Smooth muscle cell (in vitro differentiated cells): Measurements from ENCODE around the gene ADRM1. TPM values are rescaled to one million over a fixed set of nuclear protein-coding genes. Genes with fewer than 3 reads are reported as not detected.

ENCODE experiments used
- DNase-seq: peaks from one replicate; lab custom pipeline; 2025; ENCODE audit not compliant: unreplicated experiment; lab: John Stamatoyannopoulos, UW
- H2AFZ ChIP-seq: fragments of 200-600 bp; sonication (generic); 2 replicates; pipeline ENCODE4 v1.6.0; 2016; ENCODE audit warnings: antibody characterized with exemption, low read depth, mild to moderate bottlenecking
- H3F3A ChIP-seq: fragments of 200-600 bp; sonication (generic); 2 replicates; pipeline ENCODE4 v1.6.0; 2017; ENCODE audit warnings: antibody characterized with exemption, low read depth
- H3K27ac ChIP-seq: fragments of 200-600 bp; sonication (generic); 2 replicates; pipeline ENCODE4 v1.5.1; 2016; ENCODE audit warnings: low read depth, mild to moderate bottlenecking
- H3K27me3 ChIP-seq: fragments of 200-600 bp; sonication (generic); 2 replicates; pipeline ENCODE4 v1.6.1; 2016; ENCODE audit warnings: low read depth, mild to moderate bottlenecking
- H3K36me3 ChIP-seq: fragments of 200-600 bp; sonication (generic); 2 replicates; pipeline ENCODE4 v1.5.1; 2016; ENCODE audit warnings: low read depth
- H3K4me1 ChIP-seq: fragments of 200-600 bp; sonication (generic); 2 replicates; pipeline ENCODE4 v1.5.1; 2016; ENCODE audit warnings: low read depth
- H3K4me2 ChIP-seq: fragments of 200-600 bp; sonication (generic); 2 replicates; pipeline ENCODE4 v1.6.0; 2016; ENCODE audit warnings: mild to moderate bottlenecking
- H3K4me3 ChIP-seq: fragments of 200-600 bp; sonication (generic); 2 replicates; pipeline ENCODE4 v1.5.1; 2016; ENCODE audit warnings: mild to moderate bottlenecking
- H3K79me2 ChIP-seq: fragments of 200-600 bp; sonication (generic); 2 replicates; pipeline ENCODE4 v1.6.0; 2016; ENCODE audit warnings: low read depth, mild to moderate bottlenecking
- H3K9ac ChIP-seq: fragments of 200-600 bp; sonication (generic); 2 replicates; pipeline ENCODE4 v1.6.0; 2016; ENCODE audit warnings: low read depth
- H3K9me3 ChIP-seq: fragments of 200-600 bp; sonication (generic); replicated peaks from 2 replicates; pipeline ENCODE4 v1.5.1; 2016; ENCODE audit warnings: low read depth
- H4K20me1 ChIP-seq: fragments of 200-600 bp; sonication (generic); 2 replicates; pipeline ENCODE4 v1.6.0; 2016; ENCODE audit warnings: low read depth
- CTCF ChIP-seq: fragments of 200-600 bp; sonication (generic); IDR thresholded peaks from 2 replicates; pipeline ENCODE4 v1.5.1; 2017; ENCODE audit warnings: borderline replicate concordance, mild to moderate bottlenecking, antibody characterized with exemption; ENCODE audit not compliant: insufficient read depth, poor library complexity, severe bottlenecking
- WGBS: methylation state at CpG from one replicate; pipeline ENCODE4 v1.1.7; 2016; ENCODE audit warnings: low lambda C conversion rate; 5-methylcytosine and 5-hydroxymethylcytosine counted together
- polyA plus RNA-seq: library from polyadenylated mRNA; unstranded; fragments of >200 nt; fragmentation: Nextera tagmentation; extraction: Ambion mirVana; gene quantifications from 2 replicates; pipeline ENCODE4 v1.2.1, GENCODE V29; 2016
- total RNA-seq: library from RNA; depleted of rRNA; stranded (reverse); fragments of >200 nt; gene quantifications from 2 replicates; pipeline ENCODE4 v1.2.3, GENCODE V29; 2014

The ADRM1 gene
- total and polyA plus RNA-seq, 2 experiments from 2014 or later, result 101 to 121 TPM

GRCh38 chr20:62339647-62340062 is 36.9 kb downstream of the ADRM1 start:
- no peaks in the 10 kb centered on the region for H3K27me3 ChIP-seq
- WGBS, result 90% methylated on average over 14 of the region's 14 CpGs
- H3K9ac ChIP-seq, result no peak overlapping the region
- no peak for DNase-seq
- no peaks in the 10 kb centered on the region for H3K79me2 ChIP-seq
- no peaks in the 10 kb centered on the region for H3F3A ChIP-seq
- H2AFZ ChIP-seq, result no peak overlapping the region
- H3K4me2 ChIP-seq, result no peak overlapping the region
- no peak overlapping the region for H3K4me3 ChIP-seq
- no peaks in the 10 kb centered on the region for H3K36me3 ChIP-seq
- TF ChIP-seq CTCF, result no peak
- no peaks in the 10 kb centered on the region for H3K9me3 ChIP-seq
- no peak overlapping the region for H3K27ac ChIP-seq
- no peaks in the 10 kb centered on the region for H3K4me1 ChIP-seq
- H4K20me1 ChIP-seq, result no peaks in the 10 kb centered on the region

DNA sequence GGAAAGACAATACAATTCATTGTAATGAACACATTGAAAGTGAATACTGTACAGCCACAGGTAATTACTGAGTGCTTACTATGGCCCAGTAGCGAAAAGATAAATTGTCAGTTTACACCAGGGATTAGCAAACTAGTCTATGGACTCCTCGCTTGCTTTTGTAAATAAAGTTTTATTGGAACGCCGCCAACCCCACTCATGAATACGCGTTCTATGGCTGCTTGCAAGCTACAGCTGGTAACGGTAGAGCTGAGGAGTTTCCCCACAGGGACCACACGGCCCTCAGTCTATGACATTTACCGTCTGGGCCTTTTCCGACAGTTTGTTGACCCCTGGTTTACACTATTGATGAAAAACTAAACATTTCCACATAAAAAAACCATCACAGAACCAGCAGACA is 40.1 kb downstream of the ADRM1 start:
- H3K9ac ChIP-seq, result no peak overlapping the region
- H3K4me3 ChIP-seq, result no peak overlapping the region
- no peaks in the 10 kb centered on the region for H4K20me1 ChIP-seq
- 92% methylated on average over 10 of the region's 10 CpGs for WGBS
- no peak overlapping the region for H3K4me2 ChIP-seq
- no peaks in the 10 kb centered on the region for H3K36me3 ChIP-seq
- H3K79me2 ChIP-seq, result no peaks in the 10 kb centered on the region
- H3K4me1 ChIP-seq, result no peaks in the 10 kb centered on the region
- H3K27me3 ChIP-seq, result no peaks in the 10 kb centered on the region
- no peak overlapping the region for H2AFZ ChIP-seq
- H3K9me3 ChIP-seq, result no peaks in the 10 kb centered on the region
- H3K27ac ChIP-seq, result no peak overlapping the region
- TF ChIP-seq CTCF, result no peak
- no peak for DNase-seq
- H3F3A ChIP-seq, result no peaks in the 10 kb centered on the region

DNA sequence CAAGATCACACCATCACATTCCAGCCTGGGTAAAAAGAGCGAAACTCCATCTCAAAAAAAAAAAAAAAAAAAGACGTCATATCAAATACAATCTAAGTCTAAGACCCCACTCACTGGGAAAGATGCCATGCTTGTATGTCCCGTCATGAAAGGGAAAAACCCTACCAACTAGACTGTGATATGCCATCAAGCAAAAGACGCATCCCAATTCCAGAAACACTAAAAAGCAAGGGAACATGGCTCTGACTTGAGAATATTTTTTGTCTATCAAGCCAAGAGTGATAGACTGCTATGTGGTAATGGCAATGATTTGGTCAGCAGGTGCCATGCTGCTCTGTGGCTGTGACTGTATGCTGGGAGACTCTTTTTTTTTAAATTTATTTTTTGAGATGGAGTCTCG is 41.3 kb downstream of the ADRM1 start:
- 94% methylated on average over 5 of the region's 5 CpGs for WGBS
- no peak for DNase-seq
- H3K4me2 ChIP-seq, result no peak overlapping the region
- no peak overlapping the region for H3K4me3 ChIP-seq
- H3K36me3 ChIP-seq, result no peaks in the 10 kb centered on the region
- H3K27ac ChIP-seq, result no peak overlapping the region
- no peaks in the 10 kb centered on the region for H3K9me3 ChIP-seq
- no peaks in the 10 kb centered on the region for H3K4me1 ChIP-seq
- no peaks in the 10 kb centered on the region for H3F3A ChIP-seq
- no peaks in the 10 kb centered on the region for H4K20me1 ChIP-seq
- H3K27me3 ChIP-seq, result no peaks in the 10 kb centered on the region
- no peak for TF ChIP-seq CTCF
- H2AFZ ChIP-seq, result no peak overlapping the region
- H3K79me2 ChIP-seq, result no peaks in the 10 kb centered on the region
- H3K9ac ChIP-seq, result no peak overlapping the region

DNA sequence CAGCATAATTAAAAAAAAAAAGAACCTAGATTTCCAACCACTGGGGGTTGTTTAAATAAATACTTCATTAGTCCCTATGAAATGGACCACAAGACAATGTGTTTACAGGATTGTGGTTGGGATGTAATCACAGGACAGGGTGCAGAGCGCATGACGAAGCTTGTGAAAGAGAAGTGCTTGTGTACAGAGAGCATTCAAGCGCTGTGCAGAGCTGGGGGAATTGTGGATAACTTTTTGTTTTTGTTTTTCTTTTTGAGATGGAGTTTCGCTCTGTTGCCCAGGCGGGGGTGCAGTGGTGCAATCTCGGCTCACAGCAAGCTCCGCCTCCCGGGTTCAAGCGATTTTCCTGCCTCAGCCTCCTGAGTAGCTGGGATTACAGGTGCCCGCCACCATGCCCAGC is 42.0 kb downstream of the ADRM1 start:
- Histone ChIP-seq H3K27ac (no peak overlapping the region), H3K4me1 (no peaks in the 10 kb centered on the region), H3K79me2 (no peaks in the 10 kb centered on the region), H3K9ac (no peak overlapping the region), H3K27me3 (no peaks in the 10 kb centered on the region), H3K36me3 (no peaks in the 10 kb centered on the region), H3K4me3 (no peak overlapping the region), H3K9me3 (no peaks in the 10 kb centered on the region), H3K4me2 (no peak overlapping the region), H2AFZ (no peak overlapping the region), H3F3A (no peaks in the 10 kb centered on the region), H4K20me1 (no peaks in the 10 kb centered on the region)
- 91% methylated on average over 10 of the region's 10 CpGs for WGBS
- no peak for TF ChIP-seq CTCF
- no peak for DNase-seq
